ENCODE results near the gene CNOT3. TPM values are rescaled to one million over a fixed set of nuclear protein-coding genes. Genes with fewer than 3 reads are reported as not detected.

CNOT3 gene
- total and polyA plus RNA-seq, 4 donors, result 23.5 to 40.4 (median 28.8) TPM

GRCh38 chr19:54162241-54162805, 24.8 kb downstream of the CNOT3 start:
- H3K4me3 ChIP-seq, result peak overlapping the region; percentile 47
- peaks cover 7 to 22% (median 9%) of the 10 kb centered on the region in 5 donors for H3K4me1 ChIP-seq (ENCODE audit: control insufficient read depth in 5 of 5, insufficient read depth in 5 of 5, low read length in 5 of 5)
- TF ChIP-seq CTCF (IDR thresholded peaks at IDR 0.05; ENCODE audit: control extremely low read depth, extremely low read depth), result no peak
- H3K9me3 ChIP-seq (ENCODE audit: control insufficient read depth in 4 of 4, insufficient read depth in 3 of 4, low read length in 3 of 4), result no peaks in the 10 kb centered on the region
- peak; percentile 58 to 84 (median 66) for DNase-seq
- peak; percentile 14 for ATAC-seq (ENCODE audit: insufficient read depth, low FRiP score)
- peaks cover 0 to 2% (median 0%) of the 10 kb centered on the region in 3 donors for H3K27me3 ChIP-seq (ENCODE audit: control insufficient read depth in 3 of 3, insufficient read depth in 3 of 3, low read length in 2 of 3)
- no peak overlapping the region for H3K27ac ChIP-seq (ENCODE audit: low read depth in 1 of 2, low read length in 1 of 2)
- WGBS, 2 donors, result 1 to 2% methylated on average over 32 to 35 of the region's 35 CpGs
- no peak overlapping the region for H3K9ac ChIP-seq (ENCODE audit: insufficient read depth in 1 of 2, low read length in 2 of 2)
- peaks cover 0 to 5% (median 1%) of the 10 kb centered on the region in 4 donors for H3K36me3 ChIP-seq (ENCODE audit: control insufficient read depth in 4 of 4, insufficient read depth in 4 of 4, low read length in 4 of 4)

- H3K9ac ChIP-seq (ENCODE audit: insufficient read depth in 1 of 2, low read length in 2 of 2), result no peak overlapping the region
- ATAC-seq (ENCODE audit: insufficient read depth, low FRiP score), result no peak
- peaks cover 0 to 2% (median 0%) of the 10 kb centered on the region in 3 donors for H3K27me3 ChIP-seq (ENCODE audit: control insufficient read depth in 3 of 3, insufficient read depth in 3 of 3, low read length in 2 of 3)
- no peak for TF ChIP-seq CTCF (IDR thresholded peaks at IDR 0.05; ENCODE audit: control extremely low read depth, extremely low read depth)
- H3K4me1 ChIP-seq (ENCODE audit: control insufficient read depth in 5 of 5, insufficient read depth in 5 of 5, low read length in 5 of 5), result peaks cover 7 to 22% (median 9%) of the 10 kb centered on the region in 5 donors
- DNase-seq, result no peak
- H3K4me3 ChIP-seq, result no peak overlapping the region
- WGBS, 2 donors, result 65% methylated on average over 14 of the region's 14 CpGs
- peaks cover 0 to 2% (median under 1%) of the 10 kb centered on the region in 4 donors for H3K36me3 ChIP-seq (ENCODE audit: control insufficient read depth in 4 of 4, insufficient read depth in 4 of 4, low read length in 4 of 4)
- H3K9me3 ChIP-seq (ENCODE audit: control insufficient read depth in 4 of 4, insufficient read depth in 3 of 4, low read length in 3 of 4), result no peaks in the 10 kb centered on the region
- no peak overlapping the region for H3K27ac ChIP-seq (ENCODE audit: low read depth in 1 of 2, low read length in 1 of 2)
These were observed 25.3 kb downstream of the CNOT3 start for GRCh38 chr19:54162884-54163283.

GRCh38 chr19:54164369-54165068, 27.0 kb downstream of the CNOT3 start:
- TF ChIP-seq CTCF (IDR thresholded peaks at IDR 0.05; ENCODE audit: control extremely low read depth, extremely low read depth), result no peak
- peak; percentile 14 for ATAC-seq (ENCODE audit: insufficient read depth, low FRiP score)
- peaks cover 0 to 15% (median 5%) of the 10 kb centered on the region in 5 donors for H3K4me1 ChIP-seq (ENCODE audit: control insufficient read depth in 5 of 5, insufficient read depth in 5 of 5, low read length in 5 of 5)
- H3K27ac ChIP-seq (ENCODE audit: low read depth in 1 of 2, low read length in 1 of 2), result no peak overlapping the region
- no peak overlapping the region for H3K9ac ChIP-seq (ENCODE audit: insufficient read depth in 1 of 2, low read length in 2 of 2)
- DNase-seq, result peak in 2 of 3 donors; percentile 31 to 60
- H3K9me3 ChIP-seq (ENCODE audit: control insufficient read depth in 4 of 4, insufficient read depth in 3 of 4, low read length in 3 of 4), result no peaks in the 10 kb centered on the region
- H3K27me3 ChIP-seq (ENCODE audit: control insufficient read depth in 3 of 3, insufficient read depth in 3 of 3, low read length in 2 of 3), result peaks cover 0 to 2% (median 0%) of the 10 kb centered on the region in 3 donors
- no peak overlapping the region for H3K4me3 ChIP-seq
- WGBS, 2 donors, result 7 to 12% methylated on average over 37 of the region's 37 CpGs
- H3K36me3 ChIP-seq (ENCODE audit: control insufficient read depth in 4 of 4, insufficient read depth in 4 of 4, low read length in 4 of 4), result no peaks in the 10 kb centered on the region
